Peyer's patch (tissue), 4 donors: ENCODE data around the gene ATOX1. TPM values are rescaled to one million over a fixed set of nuclear protein-coding genes. Genes with fewer than 3 reads are reported as not detected.
"Not testable (repeated sequence)": the region's sequence is repeated elsewhere in the genome, so short reads cannot be mapped to it uniquely, and the experiment has no call there.

Experiments used
- DNase-seq, 3 donors: peaks; one replicate each; pipeline ENCODE4 v3.0.0-alpha.2; 2017 to 2019
- H3K27ac ChIP-seq, 4 donors: fragments of 200-600 bp; sonication (generic); one replicate each; pipeline ENCODE4 v1.5.1; 2016 to 2019
- H3K27me3 ChIP-seq, 2 donors: fragments of 200-600 bp; sonication (generic); one replicate each; pipeline ENCODE4 v1.5.1; 2019
- H3K36me3 ChIP-seq, 3 donors: fragments of 200-600 bp; sonication (generic); one replicate each; pipeline ENCODE4 v1.5.1; 2016 to 2019
- H3K4me1 ChIP-seq, 4 donors: fragments of 200-600 bp; sonication (generic); one replicate each; pipeline ENCODE4 v1.5.1; 2016 to 2019
- H3K4me3 ChIP-seq, 4 donors: fragments of 200-600 bp; sonication (generic); 1 replicate in 3 of 4; 2 replicates in 1 of 4; pipeline ENCODE4 v1.5.1; 2016 to 2019; ENCODE audit warnings: mild to moderate bottlenecking in 1 of 4
- H3K9me3 ChIP-seq, 4 donors: fragments of 200-600 bp; sonication (generic); one replicate each; pipeline ENCODE4 v1.5.1; 2016 to 2019; ENCODE audit warnings: mild to moderate bottlenecking in 1 of 4
- POLR2A ChIP-seq, 2 donors: fragments of 450-650 bp; IDR thresholded peaks; one replicate each; pipeline ENCODE4 v1.5.1; 2017; ENCODE audit warnings: antibody characterized with exemption in 2 of 2, mild to moderate bottlenecking in 2 of 2, moderate library complexity in 2 of 2
- total RNA-seq, 4 donors: library from RNA; depleted of rRNA; stranded (reverse); fragments of >200 nt; gene quantifications; one replicate each; pipeline ENCODE4 v1.1.0, GENCODE V29; 2016
- TF ChIP-seq, protein P1 (sequence below), 6 experiments: fragments of 450-650 bp in 4 of 6; fragments of 200-600 bp in 2 of 6; sonication (generic) in 1 of 6; IDR thresholded peaks; one replicate each; pipeline ENCODE4 v1.5.1; 2017 to 2019; ENCODE audit warnings: antibody characterized with exemption in 6 of 6, mild to moderate bottlenecking in 3 of 6, moderate library complexity in 1 of 6

Gene ATOX1
- total RNA-seq, 4 donors from 2014 or later: 99.9 to 161 (median 126) TPM

DNA sequence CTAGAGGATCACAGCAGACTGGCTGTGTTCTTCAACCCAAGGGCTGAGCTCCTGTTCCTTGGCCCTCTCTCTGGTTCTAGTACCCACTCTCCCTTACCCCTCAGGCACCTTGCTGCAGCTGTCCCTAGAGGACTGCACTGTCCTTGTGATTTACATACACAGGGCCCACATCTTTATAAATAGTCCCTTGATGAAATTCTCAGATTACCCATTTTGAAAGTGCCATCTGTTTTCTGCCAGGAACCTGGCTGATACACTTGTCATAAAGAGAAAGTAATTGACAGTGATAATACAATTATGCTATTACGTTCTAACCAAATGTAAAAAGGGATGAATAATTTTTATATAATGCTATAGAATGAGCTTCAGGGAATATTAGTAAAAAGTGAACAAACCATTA, 55.2 kb downstream of the ATOX1 start:
- no peaks in the 10 kb centered on the region for H3K36me3 ChIP-seq
- no peak for TF ChIP-seq POLR2A (IDR thresholded peaks at IDR 0.05)
- TF ChIP-seq, protein P1, sequence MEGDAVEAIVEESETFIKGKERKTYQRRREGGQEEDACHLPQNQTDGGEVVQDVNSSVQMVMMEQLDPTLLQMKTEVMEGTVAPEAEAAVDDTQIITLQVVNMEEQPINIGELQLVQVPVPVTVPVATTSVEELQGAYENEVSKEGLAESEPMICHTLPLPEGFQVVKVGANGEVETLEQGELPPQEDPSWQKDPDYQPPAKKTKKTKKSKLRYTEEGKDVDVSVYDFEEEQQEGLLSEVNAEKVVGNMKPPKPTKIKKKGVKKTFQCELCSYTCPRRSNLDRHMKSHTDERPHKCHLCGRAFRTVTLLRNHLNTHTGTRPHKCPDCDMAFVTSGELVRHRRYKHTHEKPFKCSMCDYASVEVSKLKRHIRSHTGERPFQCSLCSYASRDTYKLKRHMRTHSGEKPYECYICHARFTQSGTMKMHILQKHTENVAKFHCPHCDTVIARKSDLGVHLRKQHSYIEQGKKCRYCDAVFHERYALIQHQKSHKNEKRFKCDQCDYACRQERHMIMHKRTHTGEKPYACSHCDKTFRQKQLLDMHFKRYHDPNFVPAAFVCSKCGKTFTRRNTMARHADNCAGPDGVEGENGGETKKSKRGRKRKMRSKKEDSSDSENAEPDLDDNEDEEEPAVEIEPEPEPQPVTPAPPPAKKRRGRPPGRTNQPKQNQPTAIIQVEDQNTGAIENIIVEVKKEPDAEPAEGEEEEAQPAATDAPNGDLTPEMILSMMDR (IDR thresholded peaks at IDR 0.05): no peak
- no peak overlapping the region for H3K4me3 ChIP-seq
- H3K4me1 ChIP-seq: no peaks in the 10 kb centered on the region
- DNase-seq: no peak
- no peaks in the 10 kb centered on the region for H3K9me3 ChIP-seq
- no peaks in the 10 kb centered on the region for H3K27me3 ChIP-seq
- no peak overlapping the region for H3K27ac ChIP-seq

DNA sequence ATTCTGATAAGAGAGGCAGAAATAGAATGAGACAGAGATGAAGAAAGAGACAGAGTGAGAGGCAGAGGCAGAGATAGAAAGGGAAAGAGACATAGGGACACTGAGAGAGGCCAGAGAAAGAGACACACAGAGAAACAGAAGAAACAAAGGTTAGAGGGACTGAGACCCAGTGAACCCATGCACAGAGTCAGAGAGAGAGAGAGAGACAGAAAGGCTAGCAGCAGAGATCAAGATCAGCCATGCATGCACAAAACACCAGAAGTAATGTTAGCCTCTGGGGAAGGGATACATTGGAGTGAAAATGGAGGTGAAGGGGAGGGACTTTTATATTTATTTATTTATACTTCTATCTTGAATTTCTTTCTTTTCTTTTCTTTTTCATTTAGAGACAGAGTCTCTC, 57.6 kb downstream of the ATOX1 start:
- H3K27me3 ChIP-seq: no peaks in the 10 kb centered on the region
- H3K27ac ChIP-seq: no peak overlapping the region
- H3K36me3 ChIP-seq: no peaks in the 10 kb centered on the region
- DNase-seq: no peak
- no peaks in the 10 kb centered on the region for H3K9me3 ChIP-seq
- H3K4me1 ChIP-seq: no peaks in the 10 kb centered on the region
- H3K4me3 ChIP-seq: no peak overlapping the region
- TF ChIP-seq, protein P1 (IDR thresholded peaks at IDR 0.05): no peak
- TF ChIP-seq POLR2A (IDR thresholded peaks at IDR 0.05): no peak

DNA sequence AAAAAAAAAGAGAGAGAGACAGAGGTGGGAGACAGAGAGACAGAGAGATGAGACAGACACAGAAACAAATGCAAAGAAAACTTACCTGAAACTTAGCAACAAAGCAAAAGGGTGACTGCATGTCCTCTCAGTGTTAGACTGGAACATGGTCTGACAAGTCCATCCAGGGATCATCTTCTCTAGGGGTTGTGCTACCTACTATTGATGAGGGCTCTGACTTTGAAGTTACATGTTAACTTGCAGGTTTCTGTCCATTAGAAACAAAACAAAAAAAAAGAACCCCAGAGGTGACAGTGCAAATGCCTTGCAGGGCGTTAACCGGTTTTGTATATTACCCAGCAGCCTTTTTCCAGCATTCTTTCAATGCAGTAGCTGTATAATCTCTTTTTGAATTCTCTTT, 58.1 kb downstream of the ATOX1 start:
- H3K4me3 ChIP-seq: no peak overlapping the region
- no peaks in the 10 kb centered on the region for H3K36me3 ChIP-seq
- H3K9me3 ChIP-seq: no peaks in the 10 kb centered on the region
- H3K27me3 ChIP-seq: no peaks in the 10 kb centered on the region
- H3K27ac ChIP-seq: no peak overlapping the region
- H3K4me1 ChIP-seq: no peaks in the 10 kb centered on the region
- TF ChIP-seq, protein P1 (IDR thresholded peaks at IDR 0.05): no peak
- no peak for TF ChIP-seq POLR2A (IDR thresholded peaks at IDR 0.05)
- no peak for DNase-seq

DNA sequence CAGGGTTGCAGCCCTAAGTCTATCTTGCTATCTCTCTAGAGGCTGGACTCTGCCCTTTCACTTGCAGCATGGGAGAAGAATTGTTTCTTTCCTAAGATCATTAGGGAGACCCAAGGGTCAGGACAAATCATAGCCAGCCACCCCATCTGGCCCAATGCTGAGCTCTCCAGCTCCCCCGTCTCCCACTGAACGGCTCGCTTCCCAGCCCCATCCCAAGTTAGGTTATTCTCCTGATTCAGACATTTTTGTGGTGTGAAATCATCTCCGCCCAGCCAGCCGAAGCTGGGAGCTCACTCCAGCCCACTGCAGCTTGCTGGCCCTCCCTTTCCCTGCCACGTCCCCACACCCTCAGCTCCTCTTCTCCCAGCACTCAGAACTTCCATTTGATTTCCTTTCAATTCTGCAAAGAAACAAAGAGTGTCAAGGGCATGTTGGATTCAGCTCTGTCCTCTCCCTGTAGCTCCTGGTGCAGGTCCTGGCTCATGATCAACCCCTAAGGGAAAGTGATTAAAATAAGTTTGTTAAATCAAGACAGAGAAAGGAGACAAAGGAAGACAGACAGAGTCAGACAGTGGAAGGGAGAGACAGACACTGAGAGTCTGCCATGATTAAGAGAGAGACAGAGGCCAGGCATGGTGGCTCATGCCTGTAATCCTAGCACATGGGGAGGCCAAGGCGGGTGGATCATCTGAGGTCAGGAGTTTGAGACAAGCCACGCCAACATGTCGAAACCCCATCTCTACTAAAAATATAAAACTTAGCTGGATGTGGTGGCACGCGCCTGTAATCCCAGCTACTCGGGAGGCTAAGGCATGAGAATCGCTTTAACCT, 59.1 kb downstream of the ATOX1 start:
- DNase-seq: peak in 1 of 3 donors; percentile 60
- Histone ChIP-seq H3K4me3 (no peak overlapping the region), H3K27me3 (no peaks in the 10 kb centered on the region), H3K9me3 (no peaks in the 10 kb centered on the region), H3K36me3 (no peaks in the 10 kb centered on the region), H3K27ac (peak overlapping the region; percentile 57 to 75 (median 61)), H3K4me1 (no peaks in the 10 kb centered on the region)
- TF ChIP-seq POLR2A (IDR thresholded peaks at IDR 0.05): no peak
- TF ChIP-seq, protein P1 (IDR thresholded peaks at IDR 0.05): no peak

DNA sequence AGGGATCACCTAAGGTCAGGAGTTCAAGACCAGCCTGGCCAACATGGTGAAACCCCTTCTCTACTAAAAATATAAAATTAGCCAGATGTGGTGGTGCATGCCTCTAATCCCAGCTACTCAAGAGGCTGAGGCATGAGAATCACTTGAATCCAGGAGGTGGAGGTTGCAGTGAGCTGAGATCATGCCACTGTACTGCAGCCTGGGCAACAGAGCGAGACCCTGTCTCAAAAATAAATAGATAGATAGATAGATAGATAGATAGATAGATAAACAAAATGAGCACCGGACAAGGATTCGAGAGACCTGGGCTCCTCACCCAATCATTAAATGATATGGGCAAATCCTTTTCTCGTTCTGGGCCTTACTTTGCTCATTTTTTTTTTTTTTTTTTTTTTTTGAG, 60.4 kb downstream of the ATOX1 start:
- H3K4me1 ChIP-seq, H3K9me3 ChIP-seq, H3K36me3 ChIP-seq, H3K27me3 ChIP-seq, DNase-seq, H3K4me3 ChIP-seq: not testable (repeated sequence)
- peak overlapping the region in 1 of 4 donors; percentile 75 for H3K27ac ChIP-seq

DNA sequence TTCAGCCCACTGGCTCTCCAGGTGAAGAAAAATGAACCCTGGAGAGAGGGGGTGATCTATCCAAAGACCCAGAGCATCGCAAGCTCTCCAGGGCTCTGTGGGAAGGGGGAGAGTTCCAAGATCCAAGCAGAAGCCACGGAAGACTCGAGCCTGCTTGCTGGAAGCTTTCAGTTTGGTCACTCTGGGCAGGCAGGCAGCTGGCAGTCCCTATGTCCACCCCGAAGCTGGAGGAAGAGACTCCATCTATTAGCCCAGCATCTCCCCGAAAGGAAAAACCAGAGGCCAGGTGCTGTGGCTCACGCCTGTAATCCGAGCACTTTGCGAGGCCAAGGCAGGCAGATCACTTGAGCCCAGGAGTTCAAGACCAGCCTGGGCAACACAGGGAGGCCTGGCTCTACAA, 61.0 kb downstream of the ATOX1 start:
- TF ChIP-seq, protein P1 (IDR thresholded peaks at IDR 0.05): no peak
- TF ChIP-seq POLR2A (IDR thresholded peaks at IDR 0.05): no peak
- Histone ChIP-seq H3K9me3 (no peaks in the 10 kb centered on the region), H3K27me3 (no peaks in the 10 kb centered on the region), H3K27ac (peak overlapping the region in 3 of 4 donors; percentile 18 to 83 (median 54)), H3K36me3 (no peaks in the 10 kb centered on the region), H3K4me1 (no peaks in the 10 kb centered on the region), H3K4me3 (no peak overlapping the region)
- DNase-seq: no peak
